ENCODE measurements around the gene FOXC1.

The FOXC1 gene

DNA sequence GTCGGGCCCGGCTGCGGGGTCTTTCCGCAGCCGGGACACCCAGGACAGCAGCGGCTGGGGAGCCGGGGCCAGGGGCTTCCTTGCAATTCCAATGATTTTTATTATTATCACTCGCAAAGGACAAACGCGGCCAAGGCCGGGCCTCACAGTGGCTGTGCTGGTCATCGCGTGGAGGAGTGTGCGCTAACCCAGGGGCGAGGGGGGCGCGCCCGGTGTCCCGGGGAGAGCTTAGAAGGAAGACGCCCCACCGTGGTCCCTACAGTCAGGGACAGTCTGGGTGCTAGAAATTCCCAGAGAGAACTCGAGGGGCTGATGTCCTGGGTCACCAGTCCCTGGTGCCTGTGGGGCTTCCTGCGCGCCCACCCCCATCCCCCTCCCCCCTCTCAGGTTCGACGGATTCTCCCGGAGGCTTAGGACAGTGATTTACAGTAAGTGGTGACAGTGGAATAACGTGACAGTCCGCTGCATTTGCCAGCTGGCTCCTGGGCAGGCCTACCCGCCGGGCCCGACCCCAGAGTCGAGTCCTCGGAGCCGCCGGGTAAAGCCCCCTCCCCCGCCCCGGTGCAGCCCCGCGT, 9.5 kb downstream of the FOXC1 start:
- Mint-ChIP-seq H3K36me3 (ENCODE audit: low read depth) (peaks cover 23% of the 10 kb centered on the region), H3K9me3 (no peaks in the 10 kb centered on the region), H3K27ac (no peak overlapping the region), H3K4me1 (ENCODE audit: low read depth) (peaks cover 2% of the 10 kb centered on the region), H3K4me3 (no peak overlapping the region), H3K27me3 (peaks cover 60% of the 10 kb centered on the region)

DNA sequence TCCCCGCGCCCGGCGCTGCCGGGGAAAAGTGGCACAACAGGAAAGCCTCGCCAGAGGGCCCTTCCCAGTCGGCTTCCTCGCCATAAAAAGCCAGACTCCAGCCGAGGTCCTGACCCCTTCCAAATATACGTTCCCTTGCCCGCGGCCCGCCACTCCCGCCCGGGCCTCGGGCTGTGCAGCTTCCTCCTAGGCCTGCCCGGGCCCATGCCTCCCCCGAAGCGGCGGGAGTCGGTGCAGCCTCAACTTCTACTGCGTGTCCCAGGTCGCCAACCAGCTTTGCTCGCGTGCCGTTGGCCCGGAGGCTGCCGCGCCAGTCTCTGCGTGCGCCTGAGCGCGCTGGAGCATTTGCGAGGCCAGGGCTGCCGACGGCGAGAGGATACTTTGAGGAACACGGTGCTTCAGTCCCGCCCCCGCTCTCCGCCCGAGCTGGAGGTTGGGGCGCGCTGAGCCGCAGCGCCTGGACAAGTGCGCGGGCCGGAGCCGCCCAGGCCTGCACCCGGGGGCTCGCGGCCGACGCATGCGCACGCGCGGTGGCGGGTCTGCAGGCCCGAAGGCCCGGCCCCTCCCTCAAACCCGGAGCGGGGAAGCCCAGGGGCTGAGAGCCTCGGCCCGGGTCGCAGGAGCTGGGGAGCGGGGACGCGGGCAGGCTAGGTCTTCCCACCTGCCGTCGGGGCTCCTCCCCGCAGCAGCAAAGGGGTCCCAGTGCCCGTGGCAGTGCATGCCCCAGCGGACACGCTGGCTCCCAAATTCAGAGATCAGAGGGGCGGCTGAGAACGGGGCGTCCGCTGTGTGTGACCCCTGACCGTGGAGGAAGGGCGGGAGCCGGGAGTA, 10.2 kb downstream of the FOXC1 start:
- H3K27ac Mint-ChIP-seq: no peak overlapping the region
- peaks cover 23% of the 10 kb centered on the region for H3K36me3 Mint-ChIP-seq (ENCODE audit: low read depth)
- H3K27me3 Mint-ChIP-seq: peaks cover 60% of the 10 kb centered on the region
- no peaks in the 10 kb centered on the region for H3K9me3 Mint-ChIP-seq
- peaks cover 2% of the 10 kb centered on the region for H3K4me1 Mint-ChIP-seq (ENCODE audit: low read depth)
- no peak overlapping the region for H3K4me3 Mint-ChIP-seq

DNA sequence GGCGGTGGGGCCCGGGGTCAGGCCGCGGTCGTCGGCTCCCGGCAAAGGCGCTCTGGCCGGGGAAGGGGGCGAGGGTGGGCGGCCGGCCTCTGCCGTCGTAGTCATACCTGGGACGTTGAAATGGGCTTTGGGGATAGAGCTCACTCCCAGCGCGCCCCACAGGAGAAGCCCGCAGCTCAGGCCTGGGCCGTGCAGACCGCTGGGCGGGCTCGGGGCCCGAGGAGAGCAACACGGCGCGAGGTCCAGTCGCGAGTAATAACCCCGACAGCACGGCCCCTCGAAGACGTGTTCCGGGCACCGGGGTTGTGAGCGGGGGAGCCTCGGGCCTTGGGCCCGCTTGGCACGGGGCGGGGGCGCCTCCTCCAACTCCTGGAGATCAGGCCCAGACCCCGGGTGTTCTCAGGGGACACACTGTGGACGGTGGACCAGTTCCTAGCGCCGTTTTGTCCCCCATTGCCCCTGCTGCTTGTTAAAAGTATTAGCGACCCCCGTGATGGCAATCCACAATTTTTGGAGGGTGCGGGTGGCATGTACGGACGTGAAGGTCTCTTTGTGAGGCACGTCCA, 10.9 kb downstream of the FOXC1 start:
- no peaks in the 10 kb centered on the region for H3K9me3 Mint-ChIP-seq
- H3K4me3 Mint-ChIP-seq: no peak overlapping the region
- peaks cover 9% of the 10 kb centered on the region for H3K4me1 Mint-ChIP-seq (ENCODE audit: low read depth)
- H3K27ac Mint-ChIP-seq: no peak overlapping the region
- peaks cover 26% of the 10 kb centered on the region for H3K36me3 Mint-ChIP-seq (ENCODE audit: low read depth)
- peaks cover 63% of the 10 kb centered on the region for H3K27me3 Mint-ChIP-seq

DNA sequence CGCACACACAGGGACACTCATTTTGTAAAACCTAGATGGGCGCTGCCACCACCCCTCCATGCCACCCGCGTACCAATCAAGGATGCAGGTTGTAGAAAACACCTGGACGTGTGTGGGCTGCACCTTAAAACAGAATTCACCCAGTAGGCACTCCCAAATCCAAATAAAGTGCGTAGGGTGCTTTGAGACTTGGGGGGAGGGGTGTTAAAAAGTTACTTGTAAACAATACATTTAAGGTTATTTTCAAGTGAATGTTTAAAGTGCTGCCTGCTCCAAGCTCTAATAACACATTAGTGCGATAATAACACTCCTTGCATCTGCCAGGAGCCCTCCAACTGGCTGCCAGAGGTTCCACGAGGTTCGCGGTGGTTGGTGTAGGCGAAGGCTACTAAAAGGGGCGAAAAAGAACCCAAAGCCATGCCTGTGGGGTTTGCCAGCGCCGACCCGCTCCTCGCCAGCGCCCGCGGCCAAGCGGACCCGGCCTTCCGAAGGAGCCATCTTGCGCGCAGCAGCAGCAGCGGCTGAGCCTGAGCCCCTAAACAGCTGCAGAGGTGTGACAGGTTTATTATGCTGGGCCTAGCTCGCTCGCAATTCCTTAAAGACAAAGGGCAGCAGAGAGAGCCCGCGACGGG, 11.5 kb downstream of the FOXC1 start:
- H3K27me3 Mint-ChIP-seq: peaks cover 63% of the 10 kb centered on the region
- peaks cover 27% of the 10 kb centered on the region for H3K36me3 Mint-ChIP-seq (ENCODE audit: low read depth)

DNA sequence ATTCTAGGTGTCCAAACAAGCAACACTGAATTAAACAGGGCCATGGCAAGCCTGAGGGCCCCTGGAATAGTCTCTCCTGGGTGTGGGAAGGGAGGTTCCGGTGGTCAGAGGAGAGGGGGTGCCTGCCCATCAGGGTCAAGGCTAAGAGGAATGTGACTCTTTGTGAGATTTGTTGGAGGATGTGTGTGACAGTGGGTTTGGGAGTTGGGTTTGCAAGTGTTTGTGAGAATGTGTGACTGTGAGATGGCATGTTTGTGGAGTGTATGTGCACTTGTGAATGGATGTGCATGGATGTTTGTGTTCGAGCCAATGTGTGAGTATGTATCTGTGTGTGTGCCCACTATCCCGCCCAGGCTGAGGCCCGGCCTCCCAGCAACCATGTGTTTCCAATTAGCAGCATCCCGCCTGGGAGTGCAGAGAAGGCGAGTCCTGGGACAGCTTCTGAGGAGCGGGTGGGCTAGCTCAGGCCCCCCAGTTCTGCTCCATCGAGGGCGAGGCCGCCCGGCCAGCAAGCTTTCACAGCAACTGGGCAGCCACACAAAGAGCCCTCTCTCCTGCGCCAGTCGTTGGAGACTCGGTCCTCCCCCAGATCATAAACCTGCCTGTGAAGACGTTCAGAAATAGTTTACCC, 12.6 kb downstream of the FOXC1 start:
- H3K4me1 Mint-ChIP-seq (ENCODE audit: low read depth): peaks cover 15% of the 10 kb centered on the region
- no peak overlapping the region for H3K27ac Mint-ChIP-seq
- H3K27me3 Mint-ChIP-seq: peaks cover 66% of the 10 kb centered on the region
- H3K36me3 Mint-ChIP-seq (ENCODE audit: low read depth): peaks cover 27% of the 10 kb centered on the region
- no peak overlapping the region for H3K4me3 Mint-ChIP-seq
- no peaks in the 10 kb centered on the region for H3K9me3 Mint-ChIP-seq

More for the DNA sequence above, 11.5 kb downstream of the FOXC1 start:
- peaks cover 13% of the 10 kb centered on the region for H3K4me1 Mint-ChIP-seq (ENCODE audit: low read depth)
- no peaks in the 10 kb centered on the region for H3K9me3 Mint-ChIP-seq
- no peak overlapping the region for H3K27ac Mint-ChIP-seq
- H3K4me3 Mint-ChIP-seq: no peak overlapping the region

GRCh38 chr6:1622851-1623768, 13.4 kb downstream of the FOXC1 start:
- no peaks in the 10 kb centered on the region for H3K9me3 Mint-ChIP-seq
- H3K27ac Mint-ChIP-seq: no peak overlapping the region
- peaks cover 15% of the 10 kb centered on the region for H3K4me1 Mint-ChIP-seq (ENCODE audit: low read depth)
- H3K4me3 Mint-ChIP-seq: peak overlapping the region; percentile 30
- peaks cover 65% of the 10 kb centered on the region for H3K27me3 Mint-ChIP-seq
- peaks cover 27% of the 10 kb centered on the region for H3K36me3 Mint-ChIP-seq (ENCODE audit: low read depth)

DNA sequence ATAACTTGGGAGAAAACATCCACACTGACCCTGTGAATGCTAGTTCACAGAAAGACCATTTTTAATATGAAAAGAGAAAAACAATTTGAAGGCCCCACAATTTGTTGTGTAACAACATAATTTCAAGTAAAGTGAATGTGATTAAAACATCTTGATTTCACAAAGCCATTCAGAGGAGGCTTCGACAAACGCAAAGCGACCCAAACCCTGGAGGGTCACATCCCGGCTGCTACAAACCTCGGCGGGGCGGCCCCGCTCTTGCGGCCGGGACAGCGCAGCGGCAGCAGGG, 14.0 kb downstream of the FOXC1 start:
- Mint-ChIP-seq H3K36me3 (ENCODE audit: low read depth) (peaks cover 27% of the 10 kb centered on the region), H3K9me3 (no peaks in the 10 kb centered on the region), H3K4me1 (ENCODE audit: low read depth) (peaks cover 15% of the 10 kb centered on the region), H3K4me3 (peak overlapping the region; percentile 30), H3K27ac (no peak overlapping the region), H3K27me3 (peaks cover 65% of the 10 kb centered on the region)

DNA sequence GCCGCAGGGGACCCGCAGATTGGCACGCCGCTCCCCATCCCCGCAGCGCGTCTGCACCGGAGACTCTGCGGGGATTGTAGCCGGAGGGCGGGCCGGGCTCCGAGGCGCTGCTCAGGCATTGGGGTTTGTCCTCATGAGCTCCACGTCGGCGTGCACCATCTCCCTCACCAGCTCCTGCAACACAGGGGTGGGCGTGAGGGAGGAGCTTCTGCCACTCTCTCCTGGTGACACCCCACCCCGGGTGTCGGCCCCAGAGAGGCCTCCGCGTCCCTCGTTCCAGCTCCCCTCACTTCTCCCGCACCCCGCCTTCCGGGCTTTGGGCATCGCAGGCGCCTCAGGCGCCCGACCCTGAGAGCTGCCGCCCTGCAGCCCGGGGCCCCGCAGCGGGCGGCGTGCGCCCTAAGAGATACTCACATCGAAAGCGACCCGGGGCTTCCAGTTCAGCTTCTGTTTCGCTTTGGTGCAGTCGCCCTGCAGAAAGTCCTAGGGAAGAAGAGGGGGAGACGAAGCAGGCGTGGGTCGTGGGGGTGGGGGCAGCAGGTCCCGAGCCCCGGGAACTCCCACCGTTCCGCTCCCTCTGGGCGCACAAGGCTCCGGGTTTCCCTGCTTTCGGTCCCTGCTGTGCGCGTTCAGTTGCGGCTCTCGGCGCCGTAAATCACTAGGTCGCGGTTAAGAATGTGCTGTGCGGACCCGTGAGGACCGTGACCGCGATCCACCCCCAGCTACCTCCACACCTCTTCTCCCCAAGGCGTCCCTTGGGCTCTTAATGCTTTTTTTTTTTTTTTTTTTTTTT, 14.5 kb downstream of the FOXC1 start:
- H3K9me3 Mint-ChIP-seq: no peaks in the 10 kb centered on the region
- peak overlapping the region; percentile 78 for H3K4me3 Mint-ChIP-seq
- peaks cover 67% of the 10 kb centered on the region for H3K27me3 Mint-ChIP-seq
- peaks cover 27% of the 10 kb centered on the region for H3K36me3 Mint-ChIP-seq (ENCODE audit: low read depth)
- no peak overlapping the region for H3K27ac Mint-ChIP-seq
- peaks cover 15% of the 10 kb centered on the region for H3K4me1 Mint-ChIP-seq (ENCODE audit: low read depth)

- peaks cover 67% of the 10 kb centered on the region for H3K27me3 Mint-ChIP-seq
- H3K36me3 Mint-ChIP-seq (ENCODE audit: low read depth): peaks cover 27% of the 10 kb centered on the region
- H3K4me1 Mint-ChIP-seq (ENCODE audit: low read depth): peaks cover 15% of the 10 kb centered on the region
- H3K4me3 Mint-ChIP-seq: peak overlapping the region; percentile 78
- H3K9me3 Mint-ChIP-seq: no peaks in the 10 kb centered on the region
- H3K27ac Mint-ChIP-seq: no peak overlapping the region
Observed at GRCh38 chr6:1624851-1625781, 15.4 kb downstream of the FOXC1 start.

DNA sequence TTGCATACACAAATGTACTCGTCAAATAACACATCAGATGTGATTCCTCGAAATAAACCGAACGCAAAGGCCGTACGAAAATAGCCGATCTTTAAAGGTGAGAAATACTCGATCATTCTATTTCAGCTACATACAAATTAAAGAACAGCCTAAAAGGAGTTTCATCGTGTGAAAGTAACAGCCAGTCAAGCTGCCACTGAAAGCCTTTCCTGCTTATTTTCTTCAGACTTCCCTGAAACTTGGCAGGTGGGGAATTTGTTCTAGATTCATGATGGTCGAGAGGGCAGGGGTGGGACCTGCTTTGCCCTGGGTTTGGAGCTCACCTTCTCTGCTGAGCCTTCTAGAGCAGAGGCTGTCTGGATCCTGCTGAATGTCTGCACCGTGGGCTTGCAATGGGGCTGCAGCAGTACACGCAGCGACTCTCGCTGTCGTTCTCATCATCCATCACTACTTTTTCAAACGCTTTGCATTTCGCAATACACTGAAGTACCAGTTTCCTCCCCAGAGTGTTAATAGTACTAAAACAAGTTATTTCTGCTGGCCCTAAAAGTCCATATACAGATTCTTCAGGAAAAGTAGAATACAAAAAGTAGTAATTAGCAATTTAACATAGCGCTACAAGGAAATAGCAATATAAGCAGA, 16.2 kb downstream of the FOXC1 start:
- Mint-ChIP-seq H3K36me3 (ENCODE audit: low read depth) (peaks cover 27% of the 10 kb centered on the region), H3K27me3 (peaks cover 70% of the 10 kb centered on the region), H3K27ac (no peak overlapping the region), H3K4me3 (no peak overlapping the region), H3K9me3 (no peaks in the 10 kb centered on the region), H3K4me1 (ENCODE audit: low read depth) (peaks cover 13% of the 10 kb centered on the region)

- Mint-ChIP-seq H3K27ac (no peak overlapping the region), H3K4me1 (ENCODE audit: low read depth) (peaks cover 12% of the 10 kb centered on the region), H3K9me3 (no peaks in the 10 kb centered on the region), H3K27me3 (peaks cover 67% of the 10 kb centered on the region), H3K4me3 (no peak overlapping the region), H3K36me3 (ENCODE audit: low read depth) (peaks cover 24% of the 10 kb centered on the region)
Observed at GRCh38 chr6:1626481-1626880, 16.8 kb downstream of the FOXC1 start.

- Mint-ChIP-seq H3K4me3 (no peak overlapping the region), H3K9me3 (no peaks in the 10 kb centered on the region), H3K36me3 (ENCODE audit: low read depth) (peaks cover 10% of the 10 kb centered on the region), H3K27me3 (peaks cover 52% of the 10 kb centered on the region), H3K27ac (no peak overlapping the region), H3K4me1 (ENCODE audit: low read depth) (peaks cover 12% of the 10 kb centered on the region)
Observed at GRCh38 chr6:1627827-1628560, 18.3 kb downstream of the FOXC1 start.
